Astrocyte (in vitro differentiated cells and primary cell): ENCODE measurements around the gene NOX4. TPM values are rescaled to one million over a fixed set of nuclear protein-coding genes. Genes with fewer than 3 reads are reported as not detected.

Source experiments
- DNase-seq: peaks from one replicate; pipeline ENCODE4 v3.0.0-alpha.2; 2010; ENCODE audit warnings: low read depth
- FAIRE-seq: peaks from 2 replicates; lab custom pipeline; 2011; peaks lifted over from hg19 to GRCh38; lab: Jason Lieb, UNC
- H2AFZ ChIP-seq: 2 replicates; pipeline ENCODE4 v1.6.0; 2012; ENCODE audit warnings: low read depth, low read length, inconsistent platforms
- H3K27ac ChIP-seq: 2 replicates; pipeline ENCODE4 v1.5.1; 2011; ENCODE audit warnings: low read depth, low read length, inconsistent platforms
- H3K27me3 ChIP-seq: 2 replicates; pipeline ENCODE4 v1.6.0; 2011; ENCODE audit warnings: low read length, inconsistent platforms; ENCODE audit not compliant: insufficient read depth
- H3K36me3 ChIP-seq: 2 replicates; pipeline ENCODE4 v1.5.1; 2011; ENCODE audit warnings: low read length, inconsistent platforms; ENCODE audit not compliant: insufficient read depth
- H3K4me1 ChIP-seq: 2 replicates; pipeline ENCODE4 v1.5.1; 2011; ENCODE audit warnings: low read length, inconsistent platforms; ENCODE audit not compliant: insufficient read depth
- H3K4me2 ChIP-seq: 2 replicates; pipeline ENCODE4 v1.6.0; 2012; ENCODE audit warnings: low read length, inconsistent platforms
- H3K4me3 ChIP-seq: 2 replicates; pipeline ENCODE4 v1.5.1; 2011; ENCODE audit warnings: low read depth, mild to moderate bottlenecking, low read length, inconsistent platforms; ENCODE audit not compliant: insufficient read depth
- H3K79me2 ChIP-seq: 2 replicates; pipeline ENCODE4 v1.6.0; 2012; ENCODE audit warnings: mild to moderate bottlenecking, low read length, inconsistent platforms; ENCODE audit not compliant: insufficient read depth
- H3K9ac ChIP-seq: 2 replicates; pipeline ENCODE4 v1.6.0; 2012; ENCODE audit warnings: mild to moderate bottlenecking, low read length, inconsistent platforms
- H3K9me3 ChIP-seq: 2 replicates; pipeline ENCODE4 v1.5.1; 2012; ENCODE audit warnings: low read depth, mild to moderate bottlenecking, low read length, inconsistent platforms; ENCODE audit not compliant: insufficient read depth
- H4K20me1 ChIP-seq: 2 replicates; pipeline ENCODE4 v1.6.0; 2012; ENCODE audit warnings: low read length, inconsistent platforms; ENCODE audit not compliant: insufficient read depth
- H3K27ac Mint-ChIP-seq: one replicate; pipeline ENCODE4 v1.8.0; 2021; ENCODE audit warnings: mild to moderate bottlenecking, mixed read lengths; ENCODE audit not compliant: unreplicated experiment
- H3K27me3 Mint-ChIP-seq: one replicate; pipeline ENCODE4 v1.8.0; 2021; ENCODE audit warnings: low read depth, mixed read lengths; ENCODE audit not compliant: unreplicated experiment
- H3K36me3 Mint-ChIP-seq: one replicate; pipeline ENCODE4 v1.8.0; 2021; ENCODE audit warnings: low read depth, mixed read lengths; ENCODE audit not compliant: unreplicated experiment
- H3K4me1 Mint-ChIP-seq: one replicate; pipeline ENCODE4 v1.8.0; 2021; ENCODE audit warnings: low read depth, mixed read lengths; ENCODE audit not compliant: unreplicated experiment
- H3K4me3 Mint-ChIP-seq: one replicate; pipeline ENCODE4 v1.8.0; 2021; ENCODE audit warnings: mild to moderate bottlenecking, moderate library complexity, mixed read lengths; ENCODE audit not compliant: unreplicated experiment
- H3K9me3 Mint-ChIP-seq: one replicate; pipeline ENCODE4 v1.8.0; 2021; ENCODE audit warnings: mild to moderate bottlenecking, mixed read lengths; ENCODE audit not compliant: unreplicated experiment
- EZH2 ChIP-seq: IDR thresholded peaks from 2 replicates; pipeline ENCODE4 v1.6.1; 2012; ENCODE audit warnings: mild to moderate bottlenecking, low read length, inconsistent platforms; ENCODE audit not compliant: insufficient read depth
- total RNA-seq: library from RNA; stranded (reverse); gene quantifications from 2 replicates; pipeline ENCODE4 v1.2.1, GENCODE V29; 2021
- TF ChIP-seq, protein P1 (sequence below): IDR thresholded peaks from 2 replicates; pipeline ENCODE4 v1.5.1; 2011; ENCODE audit warnings: low read depth, mild to moderate bottlenecking, inconsistent platforms, low read length, moderate library complexity; ENCODE audit not compliant: insufficient read depth

Gene NOX4
- total RNA-seq, 1 donor from 2014 or later: 36.5 TPM

DNA sequence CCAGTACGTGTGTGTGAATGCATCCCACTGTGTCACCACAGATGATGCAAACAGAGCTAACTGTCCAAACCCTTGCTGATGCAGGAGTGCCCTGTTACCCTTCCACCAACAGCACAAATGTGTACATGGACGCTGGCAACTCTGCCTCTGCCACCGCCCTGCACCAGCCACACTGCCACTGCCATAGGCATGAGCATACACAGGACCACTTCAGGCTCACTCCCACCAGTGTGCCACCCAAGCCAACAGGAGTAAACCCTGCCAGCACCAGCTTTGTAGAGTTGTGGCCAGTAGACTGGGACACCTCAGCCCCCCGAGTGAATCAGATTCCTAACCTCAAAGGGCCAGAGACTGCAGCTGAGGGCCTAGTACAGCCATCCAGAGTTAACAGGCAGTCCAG lies 34.0 kb downstream of the NOX4 start:
- no peak overlapping the region for H3K4me2 ChIP-seq

DNA sequence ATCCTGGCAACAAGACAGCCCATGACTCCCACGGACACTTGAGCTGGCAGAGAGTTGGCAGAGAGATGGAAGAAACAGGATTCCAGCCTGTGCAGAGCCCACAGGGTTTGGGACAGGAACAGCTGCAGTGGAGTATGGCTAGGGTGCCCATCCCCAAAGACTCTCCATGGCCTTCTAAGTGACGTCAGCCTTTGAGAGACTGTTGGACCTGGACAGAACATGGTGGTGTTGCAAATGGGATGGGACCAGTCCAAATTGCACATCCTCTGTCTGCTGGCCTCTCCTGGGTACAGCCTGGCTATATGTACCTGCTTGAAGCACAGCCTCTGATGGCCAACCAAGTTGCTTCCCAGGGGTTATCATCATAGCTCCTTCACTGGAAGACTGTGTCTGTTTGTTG lies 34.5 kb downstream of the NOX4 start:
- no peak overlapping the region for H3K27ac ChIP-seq
- no peak overlapping the region for H3K4me3 ChIP-seq
- Mint-ChIP-seq H3K27me3 (no peaks in the 10 kb centered on the region), H3K9me3 (peaks cover 5% of the 10 kb centered on the region), H3K36me3 (peaks cover 5% of the 10 kb centered on the region), H3K4me3 (no peak overlapping the region), H3K4me1 (peaks cover 27% of the 10 kb centered on the region), H3K27ac (no peak overlapping the region)
- no peak overlapping the region for H2AFZ ChIP-seq
- H3K79me2 ChIP-seq: peaks cover 54% of the 10 kb centered on the region
- FAIRE-seq (no peak), DNase-seq (no peak)
- no peak for TF ChIP-seq EZH2
- TF ChIP-seq, protein P1, sequence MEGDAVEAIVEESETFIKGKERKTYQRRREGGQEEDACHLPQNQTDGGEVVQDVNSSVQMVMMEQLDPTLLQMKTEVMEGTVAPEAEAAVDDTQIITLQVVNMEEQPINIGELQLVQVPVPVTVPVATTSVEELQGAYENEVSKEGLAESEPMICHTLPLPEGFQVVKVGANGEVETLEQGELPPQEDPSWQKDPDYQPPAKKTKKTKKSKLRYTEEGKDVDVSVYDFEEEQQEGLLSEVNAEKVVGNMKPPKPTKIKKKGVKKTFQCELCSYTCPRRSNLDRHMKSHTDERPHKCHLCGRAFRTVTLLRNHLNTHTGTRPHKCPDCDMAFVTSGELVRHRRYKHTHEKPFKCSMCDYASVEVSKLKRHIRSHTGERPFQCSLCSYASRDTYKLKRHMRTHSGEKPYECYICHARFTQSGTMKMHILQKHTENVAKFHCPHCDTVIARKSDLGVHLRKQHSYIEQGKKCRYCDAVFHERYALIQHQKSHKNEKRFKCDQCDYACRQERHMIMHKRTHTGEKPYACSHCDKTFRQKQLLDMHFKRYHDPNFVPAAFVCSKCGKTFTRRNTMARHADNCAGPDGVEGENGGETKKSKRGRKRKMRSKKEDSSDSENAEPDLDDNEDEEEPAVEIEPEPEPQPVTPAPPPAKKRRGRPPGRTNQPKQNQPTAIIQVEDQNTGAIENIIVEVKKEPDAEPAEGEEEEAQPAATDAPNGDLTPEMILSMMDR: no peak
- H3K4me1 ChIP-seq: no peaks in the 10 kb centered on the region
- peaks cover 12% of the 10 kb centered on the region for H4K20me1 ChIP-seq
- no peaks in the 10 kb centered on the region for H3K27me3 ChIP-seq
- H3K9ac ChIP-seq: no peak overlapping the region
- H3K9me3 ChIP-seq: no peaks in the 10 kb centered on the region
- no peak overlapping the region for H3K4me2 ChIP-seq
- H3K36me3 ChIP-seq: peaks cover 2% of the 10 kb centered on the region

More for the DNA sequence above, 34.0 kb downstream of the NOX4 start:
- no peak overlapping the region for H3K9ac ChIP-seq
- FAIRE-seq (no peak), DNase-seq (no peak)
- peaks cover 55% of the 10 kb centered on the region for H3K79me2 ChIP-seq
- H3K36me3 Mint-ChIP-seq: peaks cover 5% of the 10 kb centered on the region
- H3K27ac ChIP-seq: no peak overlapping the region
- no peak overlapping the region for H3K27ac Mint-ChIP-seq
- H3K9me3 ChIP-seq: no peaks in the 10 kb centered on the region
- H3K27me3 Mint-ChIP-seq: no peaks in the 10 kb centered on the region
- H3K36me3 ChIP-seq: peaks cover 2% of the 10 kb centered on the region
- H3K9me3 Mint-ChIP-seq: peaks cover 5% of the 10 kb centered on the region
- no peak overlapping the region for H3K4me3 Mint-ChIP-seq
- TF ChIP-seq, protein P1: no peak
- TF ChIP-seq EZH2: no peak
- H4K20me1 ChIP-seq: peaks cover 12% of the 10 kb centered on the region
- H2AFZ ChIP-seq: no peak overlapping the region
- H3K4me3 ChIP-seq: no peak overlapping the region
- no peaks in the 10 kb centered on the region for H3K4me1 ChIP-seq
- peaks cover 23% of the 10 kb centered on the region for H3K4me1 Mint-ChIP-seq
- H3K27me3 ChIP-seq: no peaks in the 10 kb centered on the region

DNA sequence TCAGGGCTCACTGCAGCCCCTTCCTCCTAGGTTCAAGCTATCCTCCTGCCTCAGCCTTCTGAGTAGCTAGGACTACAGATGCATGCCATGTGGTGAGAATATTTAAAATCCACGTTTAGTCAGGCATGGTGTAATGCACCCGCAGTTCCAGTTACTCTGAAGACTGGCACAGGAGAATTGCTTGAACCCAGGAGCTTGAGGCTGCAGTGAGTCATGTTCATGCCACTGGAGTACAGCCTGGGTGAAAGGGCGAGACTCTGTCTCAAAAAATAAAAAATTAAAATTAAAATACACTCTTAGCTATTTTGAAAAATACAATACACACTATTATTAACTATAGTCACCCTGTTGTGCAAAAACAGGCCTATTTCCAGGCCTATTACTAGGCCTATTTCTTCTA lies 38.4 kb downstream of the NOX4 start:
- Mint-ChIP-seq H3K27me3 (no peaks in the 10 kb centered on the region), H3K4me1 (peaks cover 16% of the 10 kb centered on the region), H3K27ac (no peak overlapping the region), H3K4me3 (no peak overlapping the region), H3K9me3 (no peaks in the 10 kb centered on the region), H3K36me3 (peaks cover 7% of the 10 kb centered on the region)
- Histone ChIP-seq H2AFZ (no peak overlapping the region), H3K4me2 (no peak overlapping the region), H4K20me1 (peaks cover 12% of the 10 kb centered on the region), H3K4me3 (no peak overlapping the region), H3K4me1 (no peaks in the 10 kb centered on the region), H3K9ac (no peak overlapping the region), H3K36me3 (peaks cover 7% of the 10 kb centered on the region), H3K27me3 (no peaks in the 10 kb centered on the region), H3K27ac (no peak overlapping the region), H3K79me2 (peaks cover 39% of the 10 kb centered on the region), H3K9me3 (no peaks in the 10 kb centered on the region)
- no peak for FAIRE-seq
- TF ChIP-seq EZH2: no peak
- TF ChIP-seq, protein P1: no peak
- no peak for DNase-seq
